BE2C (cell line): ENCODE results near the gene ADIPOR1.
"Not testable (repeated sequence)": the region's sequence is repeated elsewhere in the genome, so short reads cannot be mapped to it uniquely, and the experiment has no call there.

Experiments
- DNase-seq: peaks from one replicate; pipeline ENCODE4 v3.0.0-alpha.2; 2020
- H3K27me3 ChIP-seq: fragments of 250-450 bp; sonication (Bioruptor Pico); 2 replicates; pipeline ENCODE4 v1.5.1; 2020; ENCODE audit warnings: mild to moderate bottlenecking
- H3K36me3 ChIP-seq: fragments of 250-450 bp; sonication (Bioruptor Pico); 2 replicates; pipeline ENCODE4 v1.5.1; 2020; ENCODE audit warnings: mild to moderate bottlenecking
- H3K4me1 ChIP-seq: fragments of 250-450 bp; sonication (Bioruptor Pico); 2 replicates; pipeline ENCODE4 v1.5.1; 2020
- H3K4me3 ChIP-seq: 2 replicates; pipeline ENCODE4 v1.5.1; 2011; ENCODE audit warnings: low read depth, low read length
- H3K9me3 ChIP-seq: fragments of 250-450 bp; sonication (Bioruptor Pico); 2 replicates; pipeline ENCODE4 v1.5.1; 2020
- TF ChIP-seq, protein P1 (sequence below): IDR thresholded peaks from 2 replicates; pipeline ENCODE4 v1.5.1; 2012; ENCODE audit warnings: mild to moderate bottlenecking, low read depth, low read length

The ADIPOR1 gene

GRCh38 chr1:202987922-202988583 is 29.9 kb upstream of the ADIPOR1 start:
- H3K9me3 ChIP-seq, result no peaks in the 10 kb centered on the region
- no peak for DNase-seq
- H3K4me3 ChIP-seq, result no peak overlapping the region
- no peaks in the 10 kb centered on the region for H3K4me1 ChIP-seq
- H3K36me3 ChIP-seq, result no peaks in the 10 kb centered on the region
- TF ChIP-seq, protein P1, sequence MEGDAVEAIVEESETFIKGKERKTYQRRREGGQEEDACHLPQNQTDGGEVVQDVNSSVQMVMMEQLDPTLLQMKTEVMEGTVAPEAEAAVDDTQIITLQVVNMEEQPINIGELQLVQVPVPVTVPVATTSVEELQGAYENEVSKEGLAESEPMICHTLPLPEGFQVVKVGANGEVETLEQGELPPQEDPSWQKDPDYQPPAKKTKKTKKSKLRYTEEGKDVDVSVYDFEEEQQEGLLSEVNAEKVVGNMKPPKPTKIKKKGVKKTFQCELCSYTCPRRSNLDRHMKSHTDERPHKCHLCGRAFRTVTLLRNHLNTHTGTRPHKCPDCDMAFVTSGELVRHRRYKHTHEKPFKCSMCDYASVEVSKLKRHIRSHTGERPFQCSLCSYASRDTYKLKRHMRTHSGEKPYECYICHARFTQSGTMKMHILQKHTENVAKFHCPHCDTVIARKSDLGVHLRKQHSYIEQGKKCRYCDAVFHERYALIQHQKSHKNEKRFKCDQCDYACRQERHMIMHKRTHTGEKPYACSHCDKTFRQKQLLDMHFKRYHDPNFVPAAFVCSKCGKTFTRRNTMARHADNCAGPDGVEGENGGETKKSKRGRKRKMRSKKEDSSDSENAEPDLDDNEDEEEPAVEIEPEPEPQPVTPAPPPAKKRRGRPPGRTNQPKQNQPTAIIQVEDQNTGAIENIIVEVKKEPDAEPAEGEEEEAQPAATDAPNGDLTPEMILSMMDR, result no peak
- peaks cover 66% of the 10 kb centered on the region for H3K27me3 ChIP-seq

DNA sequence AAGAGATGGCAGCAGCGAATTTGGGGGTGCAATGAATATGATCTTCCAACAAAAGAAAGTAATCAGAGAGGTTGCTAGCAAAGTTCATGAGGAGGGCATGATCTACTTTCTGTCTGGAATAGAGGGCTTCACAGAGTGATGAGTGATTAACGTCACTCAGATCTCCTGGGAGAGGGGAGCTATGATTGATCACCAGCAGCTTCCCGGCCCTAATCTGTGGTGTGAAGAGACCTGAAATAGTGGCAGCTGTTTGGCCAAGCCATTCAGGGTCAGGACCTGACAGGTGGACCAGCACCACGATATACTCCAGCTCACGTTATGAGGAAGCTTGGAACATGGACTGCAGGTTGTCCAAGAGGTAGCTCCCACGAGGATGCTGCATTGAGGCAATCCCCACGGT is 29.1 kb upstream of the ADIPOR1 start:
- no peak overlapping the region for H3K4me3 ChIP-seq
- H3K4me1 ChIP-seq, result no peaks in the 10 kb centered on the region
- no peaks in the 10 kb centered on the region for H3K9me3 ChIP-seq
- H3K27me3 ChIP-seq, result peaks cover 58% of the 10 kb centered on the region
- DNase-seq, result no peak
- TF ChIP-seq, protein P1, result no peak
- H3K36me3 ChIP-seq, result no peaks in the 10 kb centered on the region

DNA sequence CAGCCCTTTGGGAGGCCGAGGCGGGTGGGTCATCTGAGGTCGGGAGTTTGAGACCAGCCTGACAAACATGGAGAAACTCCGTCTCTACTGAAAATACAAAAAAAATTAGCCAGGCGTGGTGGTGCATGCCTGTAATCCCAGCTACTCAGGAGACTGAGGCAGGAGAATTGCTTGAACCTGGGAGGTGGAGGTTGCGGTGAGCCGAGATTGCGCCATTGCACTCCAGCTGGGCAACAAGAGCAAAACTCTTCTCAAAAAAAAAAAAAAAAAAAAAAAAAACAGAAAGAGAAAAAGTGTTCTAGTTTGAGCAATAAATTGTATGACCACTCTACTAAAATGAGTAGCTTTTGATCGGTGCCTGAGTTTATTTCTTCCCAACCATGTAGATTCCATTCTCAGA is 28.0 kb upstream of the ADIPOR1 start:
- not testable (repeated sequence) for H3K4me1 ChIP-seq, H3K9me3 ChIP-seq, DNase-seq, H3K36me3 ChIP-seq, H3K4me3 ChIP-seq
- peaks cover 47% of the 10 kb centered on the region for H3K27me3 ChIP-seq

- no peak overlapping the region for H3K4me3 ChIP-seq
- no peaks in the 10 kb centered on the region for H3K9me3 ChIP-seq
- H3K4me1 ChIP-seq, result no peaks in the 10 kb centered on the region
- no peak for DNase-seq
- TF ChIP-seq, protein P1, result no peak
- H3K27me3 ChIP-seq, result peaks cover 47% of the 10 kb centered on the region
- H3K36me3 ChIP-seq, result no peaks in the 10 kb centered on the region
Measured at GRCh38 chr1:202982715-202983430, 24.8 kb upstream of the ADIPOR1 start.

DNA sequence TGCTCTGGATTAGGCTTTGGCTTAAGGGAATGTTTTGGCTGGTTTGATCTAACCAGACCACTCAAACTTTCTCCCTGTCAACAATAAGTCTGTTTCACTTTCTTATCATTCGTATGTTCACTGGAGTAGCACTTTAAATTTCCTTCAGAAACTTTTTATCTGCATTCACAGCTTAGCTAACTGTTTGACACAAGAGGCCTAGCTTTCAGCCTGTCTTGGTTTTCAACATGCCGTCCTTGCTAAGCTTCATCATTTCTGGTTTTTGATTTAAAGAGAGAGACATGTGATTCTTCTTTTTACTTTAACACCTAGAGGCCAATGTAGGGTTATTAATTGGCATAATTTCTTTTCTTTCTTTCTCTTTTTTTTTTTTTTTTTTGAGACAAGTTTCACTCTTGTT is 23.8 kb upstream of the ADIPOR1 start:
- no peaks in the 10 kb centered on the region for H3K36me3 ChIP-seq
- H3K4me1 ChIP-seq, result no peaks in the 10 kb centered on the region
- no peak overlapping the region for H3K4me3 ChIP-seq
- H3K27me3 ChIP-seq, result peaks cover 48% of the 10 kb centered on the region
- no peaks in the 10 kb centered on the region for H3K9me3 ChIP-seq
- TF ChIP-seq, protein P1, result no peak
- no peak for DNase-seq

DNA sequence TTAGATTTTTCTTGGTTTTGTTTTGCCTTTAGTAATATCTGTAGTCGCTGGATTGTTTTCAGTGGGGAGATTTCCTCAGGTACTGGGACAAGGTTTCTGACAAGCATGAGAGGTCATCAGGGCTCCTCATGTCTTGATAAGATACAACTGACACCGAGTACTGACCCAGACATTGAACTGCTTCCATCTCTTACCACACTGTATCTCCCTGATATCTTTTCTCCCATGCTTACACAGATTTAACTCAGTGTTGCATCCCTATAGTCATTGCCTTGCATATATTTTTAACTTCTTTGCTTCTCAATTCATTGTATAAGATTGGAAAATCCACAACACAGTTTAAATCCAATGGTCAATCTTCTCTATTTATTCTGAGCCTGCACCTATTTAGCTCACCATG is 21.3 kb upstream of the ADIPOR1 start:
- Histone ChIP-seq H3K36me3 (no peaks in the 10 kb centered on the region), H3K27me3 (peaks cover 52% of the 10 kb centered on the region), H3K4me1 (no peaks in the 10 kb centered on the region), H3K9me3 (no peaks in the 10 kb centered on the region), H3K4me3 (no peak overlapping the region)
- TF ChIP-seq, protein P1, result no peak
- no peak for DNase-seq
